Hindlimb muscle (tissue), 1 donor: ENCODE data around the gene HGD. TPM values are rescaled to one million over a fixed set of nuclear protein-coding genes. Genes with fewer than 3 reads are reported as not detected.
"Not testable (repeated sequence)": the region's sequence is repeated elsewhere in the genome, so short reads cannot be mapped to it uniquely, and the experiment has no call there.

Experiments used
- DNase-seq: peaks from one replicate; pipeline ENCODE4 v3.0.0-alpha.2; 2013
- polyA plus RNA-seq: library from polyadenylated mRNA; unstranded; fragments of 120-200 nt; gene quantifications from one replicate; pipeline ENCODE4 v1.2.1, GENCODE V29; 2013; ENCODE audit not compliant: insufficient read length

Gene HGD, protein sequence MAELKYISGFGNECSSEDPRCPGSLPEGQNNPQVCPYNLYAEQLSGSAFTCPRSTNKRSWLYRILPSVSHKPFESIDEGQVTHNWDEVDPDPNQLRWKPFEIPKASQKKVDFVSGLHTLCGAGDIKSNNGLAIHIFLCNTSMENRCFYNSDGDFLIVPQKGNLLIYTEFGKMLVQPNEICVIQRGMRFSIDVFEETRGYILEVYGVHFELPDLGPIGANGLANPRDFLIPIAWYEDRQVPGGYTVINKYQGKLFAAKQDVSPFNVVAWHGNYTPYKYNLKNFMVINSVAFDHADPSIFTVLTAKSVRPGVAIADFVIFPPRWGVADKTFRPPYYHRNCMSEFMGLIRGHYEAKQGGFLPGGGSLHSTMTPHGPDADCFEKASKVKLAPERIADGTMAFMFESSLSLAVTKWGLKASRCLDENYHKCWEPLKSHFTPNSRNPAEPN
- 0.37 TPM for polyA plus RNA-seq

DNA sequence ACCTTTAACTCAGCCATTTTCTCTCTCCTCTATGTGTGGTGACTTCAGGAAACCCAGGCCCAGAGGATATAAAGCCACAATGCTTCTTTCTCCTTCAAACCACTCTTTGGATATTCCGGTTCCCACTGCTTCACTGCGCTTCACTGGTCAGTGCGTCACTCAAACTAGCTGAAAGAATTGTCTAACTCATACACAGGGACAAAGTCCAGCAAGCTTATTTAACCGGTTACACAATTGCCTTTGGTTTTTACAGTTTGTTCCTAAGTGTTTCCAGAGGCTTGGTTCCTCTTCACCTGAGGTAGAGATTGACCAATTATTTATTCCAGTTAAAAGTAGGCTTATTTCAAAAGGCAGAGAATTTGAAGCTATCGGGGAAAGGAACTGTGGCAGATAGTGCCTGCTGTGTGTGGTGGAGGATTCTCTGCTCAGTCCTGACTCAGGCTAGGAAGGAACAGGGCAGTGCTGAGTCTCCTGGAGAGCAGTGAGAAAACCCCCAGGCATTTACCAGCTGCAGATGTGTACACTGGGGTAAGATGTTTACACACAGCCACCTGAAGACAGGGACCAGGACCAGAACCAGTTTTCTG lies at the start of gene HGD:
HGD (minus strand) TSS at position 145 of the 587 bp plus-strand sequence; CDS start at position 17, 128 bp downstream.
- no peak for DNase-seq

DNA sequence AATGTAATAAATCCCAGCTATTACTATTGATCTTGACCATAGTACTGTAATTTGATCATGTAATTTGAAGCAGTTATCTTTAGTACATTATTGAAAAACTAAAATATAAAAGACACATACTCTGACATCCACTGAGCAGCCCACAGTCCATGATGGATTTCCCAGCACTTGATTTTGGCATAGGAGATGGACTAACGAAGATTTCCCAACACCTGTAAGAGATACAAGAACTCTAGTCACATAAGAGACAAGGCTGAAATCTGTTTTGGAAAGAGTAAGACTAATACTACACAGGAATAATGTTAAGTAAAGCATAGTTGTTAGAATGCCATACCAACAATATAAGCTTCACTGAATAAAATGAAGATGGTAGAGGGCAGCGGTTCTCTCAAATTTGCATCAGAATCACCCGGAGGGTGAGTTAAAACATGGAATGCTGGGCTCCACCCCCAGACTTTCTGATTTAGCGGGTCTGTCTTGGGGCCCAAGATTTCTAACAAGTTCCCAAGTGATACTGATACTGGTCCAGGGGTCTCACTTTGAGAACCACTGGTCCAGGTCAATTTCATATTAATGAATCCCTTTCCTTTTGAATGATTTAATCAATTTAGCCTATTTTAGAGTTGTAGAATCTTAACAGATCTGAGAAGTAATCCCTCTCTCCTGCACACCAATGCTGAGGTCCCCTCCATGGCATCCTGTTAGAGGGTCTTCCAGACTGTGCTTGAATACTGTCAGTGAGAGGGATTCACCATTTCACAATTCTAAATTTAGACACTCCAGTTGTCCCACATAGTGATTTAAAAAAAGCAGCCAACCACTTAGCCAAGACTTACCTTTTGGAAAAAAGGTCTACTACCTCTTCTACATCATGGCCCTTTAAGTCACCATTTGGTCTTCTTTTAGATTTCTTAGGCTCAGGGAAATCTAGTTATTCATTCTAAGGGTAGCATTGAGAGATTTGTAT lies 48.8 kb upstream of the HGD start:
- no peak for DNase-seq

DNA sequence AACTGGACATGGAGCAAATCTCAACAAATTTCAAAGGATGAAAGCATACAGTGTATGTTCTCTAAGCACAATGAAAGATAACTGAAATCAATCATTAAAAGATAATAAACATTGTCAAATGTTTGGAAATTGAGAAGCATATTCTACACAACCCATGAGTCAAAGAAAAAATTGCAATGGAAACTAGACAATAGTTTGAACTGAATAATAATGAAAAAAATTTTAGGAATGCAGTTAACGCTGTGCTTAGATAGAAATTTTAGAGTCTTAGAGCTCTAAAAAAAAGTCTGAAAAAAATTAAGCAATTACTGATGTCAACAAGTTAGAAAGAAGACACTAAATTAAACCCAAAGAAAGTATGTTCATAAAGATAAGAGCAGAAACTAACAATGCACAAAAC lies 44.8 kb upstream of the HGD start:
- DNase-seq, result no peak

DNA sequence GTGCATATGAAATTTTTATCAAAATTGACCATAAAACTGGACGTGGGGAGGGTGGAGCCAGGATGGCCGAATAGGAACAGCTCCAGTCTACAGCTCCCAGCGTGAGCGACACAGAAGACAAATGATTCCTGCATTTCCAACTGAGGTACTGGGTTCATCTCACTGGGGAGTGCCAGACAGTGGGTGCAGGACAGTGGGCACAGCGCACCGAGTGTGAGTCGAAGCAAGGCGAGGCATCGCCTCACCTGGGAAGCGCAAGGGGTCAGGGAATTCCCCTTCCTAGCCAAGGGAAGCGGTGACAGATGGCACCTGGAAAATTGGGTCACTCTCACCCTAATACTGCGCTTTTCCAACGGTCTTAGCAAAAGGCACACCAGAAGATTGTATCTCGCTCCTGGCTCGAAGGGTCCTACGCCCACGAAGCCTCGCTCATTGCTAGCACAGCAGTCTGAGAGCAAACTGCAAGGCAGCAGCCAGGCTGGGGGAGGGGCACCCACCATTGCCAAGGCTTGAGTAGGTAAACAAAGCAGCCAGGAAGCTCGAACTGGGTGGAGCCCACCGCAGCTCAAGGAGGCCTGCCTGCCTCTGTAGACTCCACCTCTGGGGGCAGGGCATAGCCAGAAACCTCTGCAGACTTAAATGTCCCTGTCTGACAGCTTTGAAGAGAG lies 37.3 kb upstream of the HGD start:
- not testable (repeated sequence) for DNase-seq

DNA sequence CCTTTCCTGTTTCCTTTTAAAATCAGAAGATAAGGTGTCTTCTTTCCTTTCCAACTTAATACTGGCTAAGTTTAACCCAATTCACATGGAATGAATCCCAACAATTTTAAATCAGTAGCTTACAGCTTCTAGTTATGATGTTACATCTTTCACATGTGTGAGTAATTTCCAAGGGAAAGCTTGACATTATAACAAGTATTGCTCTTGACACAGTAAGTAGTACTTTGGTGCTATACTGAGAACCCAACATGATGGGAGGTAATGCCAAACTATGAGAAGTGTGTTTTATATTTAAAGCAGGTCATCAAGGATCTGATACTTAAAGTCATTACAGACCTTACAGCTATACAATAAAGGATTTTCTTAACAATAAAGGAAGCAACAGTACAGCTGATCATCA lies 31.2 kb upstream of the HGD start:
- DNase-seq, result no peak

DNA sequence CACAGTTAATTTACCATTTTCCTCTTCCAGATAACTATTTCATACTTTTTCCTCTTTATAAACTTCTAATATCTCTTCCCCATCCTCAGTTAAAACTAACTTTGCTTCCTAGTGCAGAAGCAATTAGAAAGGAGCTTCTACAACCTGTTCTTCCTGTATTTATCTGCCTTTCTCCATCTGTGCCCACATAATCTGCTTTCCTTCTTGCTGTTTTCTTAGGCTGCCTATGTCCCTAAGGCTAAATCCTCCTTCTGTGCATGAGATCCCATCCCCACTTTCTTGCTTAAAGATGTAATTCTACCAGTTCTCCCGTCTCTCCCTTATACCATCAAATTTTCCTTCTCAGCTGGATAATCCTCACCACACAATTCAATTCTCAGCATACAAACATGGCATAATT lies 28.3 kb upstream of the HGD start:
- no peak for DNase-seq

DNA sequence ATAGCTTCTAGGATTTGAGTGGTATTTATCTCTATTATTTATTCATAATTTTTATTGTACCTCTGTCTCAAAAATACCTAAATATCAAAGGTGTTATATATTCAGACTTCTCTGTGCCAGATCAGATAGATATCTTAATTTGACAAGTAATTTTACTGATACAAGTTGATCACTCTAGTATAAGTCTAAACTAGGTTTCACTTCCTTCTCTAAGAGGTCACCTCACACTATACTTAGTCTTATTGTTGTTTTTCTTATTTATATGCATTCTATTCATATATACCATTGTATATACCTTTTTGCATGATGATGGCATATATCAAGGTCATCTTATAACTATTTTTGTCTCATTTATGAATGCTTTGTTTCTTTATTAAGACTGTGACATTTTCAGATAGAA lies 26.4 kb upstream of the HGD start:
- no peak for DNase-seq

DNA sequence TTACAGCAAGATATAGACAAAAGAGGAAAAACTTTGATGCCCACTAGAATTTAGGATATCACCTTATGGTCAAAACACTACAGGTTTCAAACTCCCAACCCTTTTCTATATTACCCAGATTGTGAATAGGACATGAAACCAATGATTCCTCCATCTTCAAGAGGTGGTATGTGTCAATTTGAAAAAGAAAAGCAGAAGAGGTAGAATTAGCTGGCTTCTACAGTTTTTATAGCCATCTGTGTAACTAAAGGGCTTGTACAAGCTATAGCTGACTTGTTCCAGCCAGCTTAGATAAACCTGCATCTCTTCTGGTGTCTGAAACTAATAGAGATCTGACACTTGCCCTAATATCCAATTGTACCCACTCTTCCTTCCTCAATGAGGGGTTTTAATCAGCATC lies 24.9 kb upstream of the HGD start:
- DNase-seq, result no peak

DNA sequence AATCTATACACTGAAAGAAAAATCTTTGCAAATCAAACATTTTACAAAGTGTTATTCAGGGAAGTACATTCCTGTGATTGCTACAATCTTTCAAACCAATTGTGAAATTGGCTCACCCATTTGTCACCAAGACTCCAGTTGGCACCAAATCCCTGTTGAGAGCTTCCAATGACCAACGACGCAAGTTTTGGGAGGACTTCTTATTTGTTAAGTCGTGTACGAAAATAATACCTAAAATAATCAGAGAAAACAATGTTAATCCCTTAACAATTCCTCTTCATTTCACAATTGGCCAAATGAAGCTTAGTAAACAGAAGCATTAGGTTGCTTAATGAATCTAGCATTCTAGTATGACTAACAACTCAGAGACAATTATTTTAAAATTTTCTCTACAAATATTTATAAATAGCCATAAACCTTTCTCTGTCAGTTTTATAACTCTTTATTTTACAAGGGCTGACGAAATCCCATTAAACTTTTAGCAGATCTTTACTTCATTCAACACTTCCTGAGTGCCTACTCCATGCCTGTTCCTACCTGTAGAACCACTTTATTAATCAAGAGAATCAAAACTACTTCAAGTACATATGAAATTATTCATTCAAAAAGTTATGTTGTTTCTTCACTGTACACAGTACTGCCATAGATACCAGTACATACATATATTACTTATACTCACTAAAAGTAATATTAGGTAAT lies 24.0 kb upstream of the HGD start:
- DNase-seq, result no peak

DNA sequence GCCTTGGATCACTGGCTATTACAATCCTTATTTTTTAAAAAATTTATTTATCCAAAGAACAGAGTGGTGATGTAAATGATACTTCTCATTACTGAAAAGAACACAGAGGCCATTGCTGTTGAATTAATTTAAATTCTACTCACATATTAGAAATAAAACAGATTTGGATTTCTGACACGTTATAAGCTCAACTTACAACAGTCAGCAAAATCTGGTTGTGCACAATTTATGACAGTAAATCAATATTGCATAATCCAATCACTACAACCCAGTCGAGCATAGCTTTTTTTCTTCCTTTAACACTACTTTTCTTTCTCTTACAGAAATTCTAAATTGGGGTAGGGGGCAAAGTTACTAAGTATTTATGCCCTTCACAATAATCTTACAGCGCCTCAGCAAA lies 17.3 kb upstream of the HGD start:
- DNase-seq, result no peak

DNA sequence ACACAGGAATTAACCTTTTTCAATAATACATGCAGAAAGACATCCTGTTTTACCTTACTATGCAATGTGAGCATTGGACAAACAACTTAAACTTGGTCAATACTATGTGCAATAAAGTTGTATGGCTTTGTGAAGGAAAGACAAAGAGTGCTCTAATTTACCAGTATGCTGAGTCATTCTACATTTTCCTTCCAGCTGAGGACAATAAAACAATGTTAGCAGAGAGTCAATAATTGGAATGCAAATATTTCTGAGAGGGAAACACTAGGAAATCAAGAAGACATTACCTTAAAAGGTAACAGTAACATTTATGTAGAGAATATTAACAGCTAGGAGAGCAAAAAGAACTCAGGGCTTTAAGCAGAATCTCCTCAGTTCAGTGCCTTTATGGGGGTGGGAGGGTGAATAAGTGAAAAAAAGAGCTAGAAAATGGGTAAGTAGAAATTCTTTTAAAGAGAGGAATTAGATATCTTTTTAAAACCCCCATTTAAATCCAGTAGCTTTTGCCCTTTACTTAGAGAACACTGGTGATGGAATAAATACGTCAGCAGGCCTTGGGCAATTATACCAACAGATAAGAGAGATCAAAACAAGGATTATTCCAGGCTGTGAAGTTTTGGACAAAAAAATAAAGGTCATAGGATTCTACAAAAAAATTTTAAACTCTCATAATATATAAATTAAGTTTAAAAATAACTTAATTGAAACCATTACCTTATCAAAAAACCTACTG lies 11.6 kb upstream of the HGD start:
- DNase-seq, result no peak

DNA sequence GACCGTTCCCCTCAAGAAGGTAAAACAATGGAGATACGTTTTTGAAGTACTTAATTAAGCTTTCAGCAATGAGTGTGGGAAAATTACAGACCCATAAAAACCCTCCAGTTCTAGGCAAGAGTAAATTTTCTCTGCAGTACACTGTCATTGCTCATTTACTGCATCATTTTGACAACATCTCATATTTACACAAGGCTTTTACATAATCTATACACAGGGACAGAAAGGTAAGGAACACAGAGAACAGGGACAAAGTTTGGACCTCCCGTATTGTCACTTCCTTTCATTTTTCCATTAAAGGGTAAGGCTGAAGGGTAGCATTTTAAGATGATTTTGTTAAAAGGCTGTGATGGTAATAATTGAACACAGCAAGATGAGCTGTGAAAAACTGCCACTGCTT lies 7.4 kb upstream of the HGD start:
- no peak for DNase-seq

DNA sequence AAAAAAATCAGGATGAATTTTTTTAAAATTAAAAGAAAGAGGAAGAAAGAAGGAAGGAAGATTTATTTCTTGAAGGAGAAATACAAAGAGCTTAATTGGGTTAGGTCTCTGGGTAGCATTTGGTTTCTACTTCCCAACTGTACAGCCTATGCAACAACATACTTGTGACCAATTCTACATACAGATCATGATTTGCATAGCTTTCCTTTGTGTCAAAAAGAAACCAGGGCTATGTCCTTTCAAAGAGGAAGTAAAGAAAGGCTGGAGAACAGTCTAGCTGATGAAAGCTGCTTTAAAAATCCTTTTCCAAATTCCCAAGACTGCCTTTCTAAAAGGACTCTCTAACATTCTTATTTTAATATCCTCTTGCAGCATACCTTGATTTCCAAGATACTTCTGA lies 6.1 kb upstream of the HGD start:
- no peak for DNase-seq

DNA sequence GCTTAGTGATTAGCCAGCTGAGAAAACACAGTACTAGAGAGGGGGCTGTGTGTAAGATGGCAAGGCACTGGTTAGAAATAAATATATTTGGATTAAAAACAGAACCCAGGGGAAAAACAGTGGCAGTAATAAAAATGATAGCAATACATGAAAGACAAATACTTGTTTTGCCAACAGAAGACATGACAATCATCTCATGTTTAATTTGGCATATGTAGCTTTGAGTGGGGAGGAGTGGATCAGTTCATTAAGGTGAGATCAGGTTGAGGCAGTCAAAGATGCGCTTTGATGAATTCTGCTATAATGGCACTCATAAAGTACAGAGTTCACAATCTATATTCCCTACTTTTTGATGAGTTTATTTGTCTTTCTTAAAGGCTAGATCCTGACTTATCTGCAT lies 3.4 kb upstream of the HGD start:
- DNase-seq, result no peak

DNA sequence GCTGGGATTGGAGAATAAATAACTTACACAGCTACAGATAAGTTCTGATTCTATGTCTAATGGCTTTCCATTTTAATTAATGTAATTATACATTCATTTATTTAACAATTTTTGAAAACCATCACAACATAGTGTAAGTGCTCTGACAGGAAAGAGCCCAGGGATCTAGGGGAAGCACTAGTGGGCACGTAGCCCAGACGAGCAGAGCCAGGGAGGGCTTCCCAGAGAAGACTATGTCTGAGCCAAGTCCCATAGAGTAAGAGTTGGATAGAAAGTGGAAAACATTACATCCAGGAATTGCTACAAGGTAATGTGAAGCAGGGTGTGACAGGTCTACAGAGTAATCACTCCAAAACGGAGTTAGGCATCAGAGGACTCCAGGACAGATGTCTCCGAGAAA lies 2.9 kb upstream of the HGD start:
- DNase-seq, result no peak

DNA sequence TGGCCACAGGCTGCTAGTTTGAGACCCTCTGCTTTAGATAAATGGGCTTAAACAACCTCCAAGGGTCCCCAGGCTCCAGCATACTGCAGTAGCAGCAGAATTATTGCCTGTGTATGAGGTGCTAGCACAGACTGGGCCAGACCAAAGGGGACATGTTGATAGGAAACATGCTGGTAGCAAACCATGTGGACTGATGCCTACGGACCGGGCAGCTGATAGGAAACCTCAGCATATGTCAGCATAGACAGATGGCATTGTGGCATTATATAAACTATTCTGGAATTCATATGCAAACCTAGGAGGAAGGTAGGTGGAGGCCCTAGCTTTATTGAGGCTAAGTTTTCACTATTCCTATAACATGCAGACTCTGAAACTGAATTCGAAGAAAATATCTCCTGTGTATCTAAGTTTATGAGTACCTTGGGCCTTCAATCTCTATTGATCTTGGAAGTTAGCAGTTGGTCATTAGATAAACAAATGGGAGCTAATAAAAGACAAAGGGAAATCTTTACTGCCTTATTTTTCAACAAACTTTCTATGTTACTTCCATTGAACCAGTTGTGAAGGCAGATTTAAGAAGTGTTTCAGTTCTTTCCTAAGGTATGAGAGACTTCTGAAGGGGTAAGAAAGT lies 1.7 kb upstream of the HGD start:
- DNase-seq, result no peak

DNA sequence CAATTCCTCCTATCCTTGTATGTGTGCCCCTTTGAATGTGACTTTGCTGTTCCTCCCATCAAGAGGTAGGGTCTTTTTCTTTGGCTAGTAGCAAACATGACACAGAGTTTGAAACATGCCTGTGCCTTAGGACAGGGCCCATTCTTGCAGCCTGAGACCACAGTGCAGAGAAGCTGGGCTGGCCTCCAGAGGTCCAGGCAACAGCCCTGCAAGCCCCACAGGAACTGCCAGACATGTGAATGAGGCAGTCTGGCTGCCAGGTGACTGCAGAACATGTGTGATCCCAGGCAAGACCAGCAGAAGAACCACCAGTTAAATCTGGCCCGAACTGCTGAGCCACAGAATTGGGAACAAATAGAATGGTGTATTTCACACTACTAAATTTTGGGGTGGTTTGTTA lies 1.2 kb upstream of the HGD start:
- no peak for DNase-seq

DNA sequence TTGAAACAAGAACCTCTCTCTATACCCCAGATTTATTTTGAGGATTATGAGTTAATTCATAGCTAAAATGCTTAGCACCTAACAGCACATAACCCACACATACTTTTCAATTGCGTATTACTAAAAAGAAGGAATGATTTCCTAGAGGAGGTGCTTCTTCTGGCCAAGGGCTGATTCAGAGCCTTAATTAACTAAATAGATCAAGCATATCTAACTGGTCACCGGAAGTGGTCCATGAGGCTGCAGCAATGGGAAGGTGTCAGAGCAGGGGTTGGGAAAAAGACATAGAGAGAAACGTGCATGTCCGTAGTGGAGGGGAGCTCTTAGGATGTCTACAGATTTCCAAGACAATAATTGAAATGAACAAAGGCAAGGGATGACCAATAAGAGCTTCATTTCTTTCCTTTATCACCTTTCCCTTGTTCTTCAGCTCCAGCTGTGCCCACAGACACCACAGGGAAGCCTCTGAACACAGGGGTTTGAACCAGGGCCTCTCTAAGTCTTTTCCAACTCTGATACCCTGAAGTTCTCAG lies 467 bp downstream of the HGD start:
- no peak for DNase-seq

DNA sequence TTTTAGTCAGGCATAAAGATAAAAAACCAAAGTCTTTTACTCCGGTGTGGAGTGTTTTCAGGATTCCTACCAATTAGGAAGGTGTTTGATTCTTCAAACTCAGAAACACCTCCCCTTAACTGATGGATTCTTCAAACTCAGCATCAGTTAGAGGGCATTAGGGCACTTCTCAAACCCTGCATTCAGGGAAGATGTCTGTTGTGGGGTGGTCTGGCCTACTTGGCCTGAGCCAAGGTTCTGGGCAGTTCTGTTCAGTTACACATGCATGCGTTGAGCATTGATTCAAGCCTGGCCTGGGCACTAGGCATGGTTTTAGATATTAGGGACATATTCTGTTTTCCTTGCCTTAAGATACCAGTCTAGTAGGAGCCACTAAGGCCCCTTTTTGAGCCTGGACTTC lies 1.0 kb downstream of the HGD start:
- no peak for DNase-seq

DNA sequence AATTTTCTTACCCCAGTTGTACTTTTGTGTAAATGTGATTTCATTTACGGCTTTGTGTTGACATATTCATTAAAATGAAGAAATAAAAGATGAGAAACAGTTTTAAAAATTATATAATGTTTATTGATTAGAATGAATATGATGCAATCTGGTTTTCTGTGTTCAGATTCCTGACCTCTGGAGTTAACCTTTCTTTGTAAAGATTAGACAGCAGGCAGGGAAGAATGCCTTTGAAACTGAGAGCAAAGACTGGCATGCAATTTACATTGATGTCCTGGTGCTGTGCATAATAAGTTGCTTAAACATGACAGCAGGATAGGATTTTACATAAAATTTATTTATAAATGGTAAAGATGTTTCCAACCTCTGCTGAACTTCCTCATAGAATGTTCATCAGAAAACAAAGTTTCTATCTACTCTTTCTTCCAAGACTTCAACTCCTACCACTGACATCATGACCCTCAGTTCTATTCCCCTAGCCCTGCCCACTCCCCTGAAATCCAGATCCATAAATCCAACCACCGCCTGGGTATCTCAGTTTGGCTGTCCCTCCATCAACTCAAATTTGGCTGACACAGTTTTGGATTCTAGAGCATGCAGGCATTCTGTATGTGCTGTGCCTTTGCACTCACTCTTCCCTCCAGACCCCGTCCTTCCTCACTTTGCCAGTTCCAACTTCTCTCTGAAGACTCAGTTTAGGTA lies 1.7 kb downstream of the HGD start:
- no peak for DNase-seq
